ENCODE data around the gene ZSCAN10. TPM values are rescaled to one million over a fixed set of nuclear protein-coding genes. Genes with fewer than 3 reads are reported as not detected.
A peak's percentile ranks its signal among the peaks of the same experiment; 100 is the strongest.

The ZSCAN10 gene
- total and polyA plus RNA-seq, 2 donors (not counting 1 experiment from before 2014, with no cell fraction given), result 0.02 TPM; not detected in 1

DNA sequence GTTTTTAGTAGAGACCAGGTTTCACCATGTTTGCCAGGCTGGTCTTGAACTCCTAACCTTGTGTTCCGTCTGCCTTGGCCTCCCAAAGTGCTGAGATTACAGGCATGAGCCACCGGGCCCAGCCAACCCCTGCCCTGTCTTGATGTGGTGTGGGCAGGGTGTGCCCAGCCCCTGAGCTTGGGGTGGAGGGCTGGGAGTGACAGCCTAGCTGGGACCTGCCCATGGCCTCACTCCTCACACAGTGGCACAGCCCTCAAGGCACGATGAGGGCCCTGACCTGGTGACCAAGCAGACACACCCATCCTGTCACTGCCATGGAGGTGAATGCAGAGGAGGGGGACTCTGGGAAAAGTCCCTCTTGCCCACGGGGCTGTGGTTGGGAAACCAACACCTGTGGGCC lies 30.6 kb downstream of the ZSCAN10 start:
- H3K9me3 ChIP-seq (ENCODE audit: control insufficient read depth, insufficient read depth, low read depth, low read length), result no peaks in the 10 kb centered on the region
- TF ChIP-seq, protein P1, sequence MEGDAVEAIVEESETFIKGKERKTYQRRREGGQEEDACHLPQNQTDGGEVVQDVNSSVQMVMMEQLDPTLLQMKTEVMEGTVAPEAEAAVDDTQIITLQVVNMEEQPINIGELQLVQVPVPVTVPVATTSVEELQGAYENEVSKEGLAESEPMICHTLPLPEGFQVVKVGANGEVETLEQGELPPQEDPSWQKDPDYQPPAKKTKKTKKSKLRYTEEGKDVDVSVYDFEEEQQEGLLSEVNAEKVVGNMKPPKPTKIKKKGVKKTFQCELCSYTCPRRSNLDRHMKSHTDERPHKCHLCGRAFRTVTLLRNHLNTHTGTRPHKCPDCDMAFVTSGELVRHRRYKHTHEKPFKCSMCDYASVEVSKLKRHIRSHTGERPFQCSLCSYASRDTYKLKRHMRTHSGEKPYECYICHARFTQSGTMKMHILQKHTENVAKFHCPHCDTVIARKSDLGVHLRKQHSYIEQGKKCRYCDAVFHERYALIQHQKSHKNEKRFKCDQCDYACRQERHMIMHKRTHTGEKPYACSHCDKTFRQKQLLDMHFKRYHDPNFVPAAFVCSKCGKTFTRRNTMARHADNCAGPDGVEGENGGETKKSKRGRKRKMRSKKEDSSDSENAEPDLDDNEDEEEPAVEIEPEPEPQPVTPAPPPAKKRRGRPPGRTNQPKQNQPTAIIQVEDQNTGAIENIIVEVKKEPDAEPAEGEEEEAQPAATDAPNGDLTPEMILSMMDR (conservative IDR thresholded peaks at IDR 0.05 in 1 of 2, IDR thresholded peaks at IDR 0.05 in 1 of 2; ENCODE audit: low read depth in 1 of 2, low read length in 2 of 2), result no peak
- no peak for TF ChIP-seq EZH2 (IDR thresholded peaks at IDR 0.05; ENCODE audit: low read length, missing control alignments)
- no peaks in the 10 kb centered on the region for H4K20me1 ChIP-seq (ENCODE audit: control insufficient read depth, extremely low read depth, insufficient read depth, low read length)
- H3K27me3 ChIP-seq (ENCODE audit: control insufficient read depth, insufficient read depth, low read length), result no peaks in the 10 kb centered on the region
- no peaks in the 10 kb centered on the region for H3K36me3 ChIP-seq (ENCODE audit: control insufficient read depth, insufficient read depth, low read length)
- no peak overlapping the region for H2AFZ ChIP-seq (ENCODE audit: low read length)
- no peaks in the 10 kb centered on the region for H3K79me2 ChIP-seq (ENCODE audit: control insufficient read depth, insufficient read depth, low read length)
- no peak overlapping the region for H3K27ac ChIP-seq (ENCODE audit: insufficient read depth, low read length)
- peaks cover 3% of the 10 kb centered on the region for H3K4me1 ChIP-seq (ENCODE audit: control insufficient read depth, extremely low read depth, insufficient read depth, low read length)
- H3K4me2 ChIP-seq (ENCODE audit: extremely low read depth, insufficient read depth, low read length), result no peak overlapping the region
- H3K4me3 ChIP-seq (replicated peaks in 1 of 4; ENCODE audit: control extremely low read depth in 1 of 4, insufficient read depth in 1 of 4, low read depth in 3 of 4, low read length in 4 of 4), result no peak overlapping the region
- no peak for DNase-seq (ENCODE audit: low read depth in 2 of 2)
- no peak overlapping the region for H3K9ac ChIP-seq (ENCODE audit: insufficient read depth, low read length)

DNA sequence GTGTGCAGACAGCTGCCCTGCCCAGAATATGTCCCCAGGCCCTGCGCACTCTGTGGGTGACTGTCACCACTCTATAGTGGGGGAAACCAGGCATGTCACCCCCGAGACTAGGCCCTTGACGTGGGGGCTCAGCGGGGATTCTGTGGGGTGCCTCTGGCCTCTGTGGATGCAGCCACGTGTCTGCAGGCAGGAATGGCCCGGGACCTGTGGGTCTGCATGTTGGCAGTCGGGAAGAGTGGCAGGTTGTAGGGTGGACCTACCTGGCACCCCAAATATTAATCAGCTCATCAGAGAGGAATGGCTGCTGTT lies 32.7 kb downstream of the ZSCAN10 start:
- Histone ChIP-seq H3K4me2 (ENCODE audit: extremely low read depth, insufficient read depth, low read length) (no peak overlapping the region), H3K9ac (ENCODE audit: insufficient read depth, low read length) (no peak overlapping the region)

DNA sequence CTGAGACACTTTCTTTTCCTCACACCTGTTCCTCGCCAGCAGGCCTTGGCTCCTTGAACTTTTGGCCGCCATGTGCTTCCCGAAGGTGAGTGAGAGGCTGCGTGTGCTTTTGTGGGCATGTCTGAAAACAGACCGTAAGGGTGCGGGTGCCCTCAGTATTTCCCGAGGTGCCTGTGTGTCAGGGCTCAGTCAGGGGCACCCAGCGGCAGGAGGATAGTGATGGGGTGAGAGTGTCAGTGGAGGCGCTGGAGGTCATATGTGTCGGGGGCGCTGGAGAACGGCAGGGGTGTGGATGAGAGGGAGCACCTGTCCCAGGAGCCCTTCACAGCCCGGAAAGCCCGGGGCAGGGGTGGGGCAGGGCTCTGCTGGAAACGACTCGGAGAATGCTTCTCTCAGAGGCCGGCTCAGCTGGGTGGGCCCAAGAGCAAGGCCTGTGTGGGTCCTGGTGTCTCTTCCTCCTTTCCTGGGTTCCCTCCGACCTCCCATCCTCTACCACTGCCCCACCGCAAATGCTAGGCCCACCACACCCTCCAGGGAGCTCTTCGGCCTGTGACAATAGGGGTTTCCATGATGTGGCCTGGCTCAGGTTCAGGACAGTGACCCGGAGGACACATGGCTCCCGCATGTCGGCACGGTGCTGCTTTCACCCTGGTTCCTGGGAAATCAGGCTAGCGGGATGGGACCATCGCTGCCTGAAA lies 33.2 kb downstream of the ZSCAN10 start:
- no peak overlapping the region for H3K27ac ChIP-seq (ENCODE audit: insufficient read depth, low read length)

More for the DNA sequence above, 32.7 kb downstream of the ZSCAN10 start:
- peak overlapping the region in 1 of 4 experiments; percentile 53 for H3K4me3 ChIP-seq (replicated peaks in 1 of 4; ENCODE audit: control extremely low read depth in 1 of 4, insufficient read depth in 1 of 4, low read depth in 3 of 4, low read length in 4 of 4)
- no peak overlapping the region for H3K27ac ChIP-seq (ENCODE audit: insufficient read depth, low read length)
- peaks cover 3% of the 10 kb centered on the region for H3K4me1 ChIP-seq (ENCODE audit: control insufficient read depth, extremely low read depth, insufficient read depth, low read length)
- H3K36me3 ChIP-seq (ENCODE audit: control insufficient read depth, insufficient read depth, low read length), result no peaks in the 10 kb centered on the region
- no peaks in the 10 kb centered on the region for H3K9me3 ChIP-seq (ENCODE audit: control insufficient read depth, insufficient read depth, low read depth, low read length)
- H3K27me3 ChIP-seq (ENCODE audit: control insufficient read depth, insufficient read depth, low read length), result no peaks in the 10 kb centered on the region
- DNase-seq (ENCODE audit: low read depth in 2 of 2), result no peak
- no peaks in the 10 kb centered on the region for H3K79me2 ChIP-seq (ENCODE audit: control insufficient read depth, insufficient read depth, low read length)
- TF ChIP-seq, protein P1 (conservative IDR thresholded peaks at IDR 0.05 in 1 of 2, IDR thresholded peaks at IDR 0.05 in 1 of 2; ENCODE audit: low read depth in 1 of 2, low read length in 2 of 2), result no peak
- no peak for TF ChIP-seq EZH2 (IDR thresholded peaks at IDR 0.05; ENCODE audit: low read length, missing control alignments)
- no peaks in the 10 kb centered on the region for H4K20me1 ChIP-seq (ENCODE audit: control insufficient read depth, extremely low read depth, insufficient read depth, low read length)
- no peak overlapping the region for H2AFZ ChIP-seq (ENCODE audit: low read length)

More for the DNA sequence above, 33.2 kb downstream of the ZSCAN10 start:
- Histone ChIP-seq H3K9ac (ENCODE audit: insufficient read depth, low read length) (no peak overlapping the region), H3K4me1 (ENCODE audit: control insufficient read depth, extremely low read depth, insufficient read depth, low read length) (peaks cover 3% of the 10 kb centered on the region), H3K79me2 (ENCODE audit: control insufficient read depth, insufficient read depth, low read length) (no peaks in the 10 kb centered on the region), H3K4me2 (ENCODE audit: extremely low read depth, insufficient read depth, low read length) (no peak overlapping the region), H2AFZ (ENCODE audit: low read length) (no peak overlapping the region), H3K4me3 (replicated peaks in 1 of 4; ENCODE audit: control extremely low read depth in 1 of 4, insufficient read depth in 1 of 4, low read depth in 3 of 4, low read length in 4 of 4) (peak overlapping the region in 1 of 4 experiments; percentile 53), H3K36me3 (ENCODE audit: control insufficient read depth, insufficient read depth, low read length) (no peaks in the 10 kb centered on the region), H4K20me1 (ENCODE audit: control insufficient read depth, extremely low read depth, insufficient read depth, low read length) (no peaks in the 10 kb centered on the region), H3K27me3 (ENCODE audit: control insufficient read depth, insufficient read depth, low read length) (no peaks in the 10 kb centered on the region), H3K9me3 (ENCODE audit: control insufficient read depth, insufficient read depth, low read depth, low read length) (no peaks in the 10 kb centered on the region)
- no peak for TF ChIP-seq EZH2 (IDR thresholded peaks at IDR 0.05; ENCODE audit: low read length, missing control alignments)
- TF ChIP-seq, protein P1 (conservative IDR thresholded peaks at IDR 0.05 in 1 of 2, IDR thresholded peaks at IDR 0.05 in 1 of 2; ENCODE audit: low read depth in 1 of 2, low read length in 2 of 2), result no peak
- DNase-seq (ENCODE audit: low read depth in 2 of 2), result no peak
